Measurements from ENCODE around the gene GAN.

Gene GAN

GRCh38 chr16:81357711-81358260, 43.0 kb downstream of the GAN start:
- no peak for DNase-seq (ENCODE audit: low read depth)

- no peak for DNase-seq (ENCODE audit: low read depth)
Measured at GRCh38 chr16:81358860-81359259, 44.1 kb downstream of the GAN start.

GRCh38 chr16:81360135-81360534, 45.4 kb downstream of the GAN start:
- DNase-seq (ENCODE audit: low read depth), result no peak

GRCh38 chr16:81365731-81366130, 51.0 kb downstream of the GAN start:
- no peak for DNase-seq (ENCODE audit: low read depth)

GRCh38 chr16:81366316-81366932, 51.7 kb downstream of the GAN start:
- DNase-seq (ENCODE audit: low read depth), result no peak

GRCh38 chr16:81367821-81368220, 53.1 kb downstream of the GAN start:
- no peak for DNase-seq (ENCODE audit: low read depth)

- no peak for DNase-seq (ENCODE audit: low read depth)
Measured at GRCh38 chr16:81369888-81370504, 55.2 kb downstream of the GAN start.

- DNase-seq (ENCODE audit: low read depth), result no peak
Measured at GRCh38 chr16:81371106-81371505, 56.3 kb downstream of the GAN start.

GRCh38 chr16:81374550-81374949, 59.8 kb downstream of the GAN start:
- no peak for DNase-seq (ENCODE audit: low read depth)

GRCh38 chr16:81376880-81377279, 62.1 kb downstream of the GAN start:
- no peak for DNase-seq (ENCODE audit: low read depth)

- no peak for DNase-seq (ENCODE audit: low read depth)
Measured at GRCh38 chr16:81378049-81378448, 63.3 kb downstream of the GAN start.

GRCh38 chr16:81380932-81381331, 66.2 kb downstream of the GAN start:
- DNase-seq (ENCODE audit: low read depth), result no peak

- DNase-seq (ENCODE audit: low read depth), result no peak
Measured at GRCh38 chr16:81384006-81384405, 69.2 kb downstream of the GAN start.

- no peak for DNase-seq (ENCODE audit: low read depth)
Measured at GRCh38 chr16:81385031-81385756, 70.4 kb downstream of the GAN start.

- DNase-seq (ENCODE audit: low read depth), result no peak
Measured at GRCh38 chr16:81388357-81388756, 73.6 kb downstream of the GAN start.

- DNase-seq (ENCODE audit: low read depth), result no peak
Measured at GRCh38 chr16:81390840-81391239, 76.1 kb downstream of the GAN start.

- DNase-seq (ENCODE audit: low read depth), result no peak
Measured at GRCh38 chr16:81392011-81392410, 77.2 kb downstream of the GAN start.

GRCh38 chr16:81394416-81394815, 79.7 kb downstream of the GAN start:
- DNase-seq (ENCODE audit: low read depth), result no peak

- DNase-seq (ENCODE audit: low read depth), result no peak
Measured at GRCh38 chr16:81394966-81395655, 80.3 kb downstream of the GAN start.

GRCh38 chr16:81397058-81397878, 82.5 kb downstream of the GAN start:
- DNase-seq (ENCODE audit: low read depth), result no peak

- DNase-seq (ENCODE audit: low read depth), result no peak
Measured at GRCh38 chr16:81397879-81398520, 83.2 kb downstream of the GAN start.

Measured in stimulated activated CD8-positive, alpha-beta memory T cell treated with anti-CD3 and anti-CD28 coated beads, Interleukin-12 subunit alpha, Interleukin-12 subunit beta, amount 100 ng/mL, for 1 hour (primary cell).